ENCODE measurements around the gene TLE1. TPM values are rescaled to one million over a fixed set of nuclear protein-coding genes. Genes with fewer than 3 reads are reported as not detected.

TLE1 gene
- total RNA-seq, 2 experiments from 2014 or later: 0.08 to 0.16 TPM

DNA sequence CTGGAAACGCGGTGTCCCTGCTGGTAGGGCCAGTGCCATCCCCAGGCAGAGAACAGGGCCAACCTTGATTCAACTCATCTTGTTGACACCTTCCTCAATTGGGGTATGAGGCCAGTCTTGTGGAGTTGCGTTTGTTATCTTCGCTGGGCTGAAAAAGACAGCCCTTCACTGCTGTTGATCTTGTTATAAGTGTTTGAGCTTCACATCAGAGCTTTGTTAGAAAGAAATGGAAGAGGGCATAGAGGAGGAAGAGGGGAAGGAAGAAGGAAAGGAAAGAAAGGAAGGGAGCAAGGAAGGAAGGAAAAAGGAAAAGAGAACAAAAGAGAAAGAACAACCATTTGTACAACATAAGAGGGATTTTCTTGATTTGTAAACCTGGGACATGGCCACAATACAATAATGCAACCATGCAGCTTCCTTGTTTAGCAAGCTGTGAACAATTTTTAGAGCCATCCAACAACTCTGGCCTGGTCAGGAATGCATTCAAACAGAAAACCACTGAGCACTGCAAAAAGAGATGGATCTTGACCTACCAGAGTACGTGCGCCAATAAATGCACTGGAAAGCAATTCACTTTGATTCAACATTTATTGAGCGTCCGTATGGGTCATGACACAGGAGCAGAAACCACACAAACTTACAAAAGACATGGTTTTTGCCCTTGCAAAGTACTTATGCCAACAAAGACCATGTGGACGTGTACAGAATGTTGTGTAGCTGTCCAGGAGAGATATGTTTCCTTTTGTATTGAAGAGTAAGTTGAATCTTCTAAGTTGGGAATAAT lies 152.9 kb downstream of the TLE1 start:
- no peak overlapping the region for H3K27ac Mint-ChIP-seq
- H3K4me3 Mint-ChIP-seq: no peak overlapping the region
- H3K27me3 Mint-ChIP-seq: peaks cover 4% of the 10 kb centered on the region
- H3K4me1 Mint-ChIP-seq: no peaks in the 10 kb centered on the region
- no peak for DNase-seq
- no peaks in the 10 kb centered on the region for H3K9me3 Mint-ChIP-seq
- no peaks in the 10 kb centered on the region for H3K36me3 Mint-ChIP-seq

DNA sequence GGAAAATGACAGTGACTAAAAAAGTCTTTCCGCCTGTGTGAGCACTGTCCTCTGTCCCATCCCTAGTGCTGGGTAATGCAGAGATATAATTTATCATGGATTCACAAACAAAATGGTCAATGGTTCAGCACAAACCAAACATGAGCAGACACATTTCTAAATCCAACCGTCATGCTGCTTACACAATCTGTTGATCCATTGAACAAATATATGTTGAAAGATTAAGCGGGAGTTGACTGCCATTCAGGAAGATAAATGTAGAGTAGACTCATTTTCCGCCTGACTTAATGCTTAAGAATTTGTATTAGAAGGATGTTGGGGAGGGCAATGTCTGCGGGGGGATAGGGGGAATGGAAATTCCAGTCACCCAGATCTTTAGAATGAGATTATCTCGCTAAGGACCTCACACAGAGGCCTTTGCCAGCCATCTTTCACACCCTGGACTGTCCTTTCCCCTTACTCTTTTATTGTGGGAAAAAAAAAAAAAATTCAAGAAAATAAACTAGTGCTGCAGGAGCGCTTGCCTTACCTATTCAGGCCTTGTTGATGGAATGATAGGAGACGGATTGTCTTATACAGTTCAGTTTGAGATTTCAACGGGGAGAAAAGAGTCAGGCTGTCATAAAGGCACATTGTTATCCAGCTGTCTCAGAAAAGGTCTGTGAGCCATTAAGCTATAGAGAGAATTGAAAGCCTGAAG lies 153.7 kb downstream of the TLE1 start:
- H3K4me1 Mint-ChIP-seq: no peaks in the 10 kb centered on the region
- no peak overlapping the region for H3K27ac Mint-ChIP-seq
- H3K36me3 Mint-ChIP-seq: no peaks in the 10 kb centered on the region
- no peaks in the 10 kb centered on the region for H3K9me3 Mint-ChIP-seq
- H3K27me3 Mint-ChIP-seq: peaks cover 4% of the 10 kb centered on the region
- DNase-seq: no peak
- H3K4me3 Mint-ChIP-seq: no peak overlapping the region

- Mint-ChIP-seq H3K9me3 (no peaks in the 10 kb centered on the region), H3K4me1 (no peaks in the 10 kb centered on the region), H3K27me3 (no peaks in the 10 kb centered on the region), H3K27ac (no peak overlapping the region), H3K36me3 (no peaks in the 10 kb centered on the region), H3K4me3 (no peak overlapping the region)
- no peak for DNase-seq
These were observed 155.0 kb downstream of the TLE1 start for GRCh38 chr9:81534138-81534875.

Other genes with a start within 250 kb of the TLE1 start
- not detected for gene SPATA31D4, start 238.9 kb upstream of the TLE1 start, total RNA-seq